Measurements from ENCODE around the gene ANKIB1. TPM values are rescaled to one million over a fixed set of nuclear protein-coding genes. Genes with fewer than 3 reads are reported as not detected.
A peak's percentile ranks its signal among the peaks of the same experiment; 100 is the strongest.

ANKIB1 gene
- total RNA-seq, 1 experiment from 2014 or later = 57.2 TPM

DNA sequence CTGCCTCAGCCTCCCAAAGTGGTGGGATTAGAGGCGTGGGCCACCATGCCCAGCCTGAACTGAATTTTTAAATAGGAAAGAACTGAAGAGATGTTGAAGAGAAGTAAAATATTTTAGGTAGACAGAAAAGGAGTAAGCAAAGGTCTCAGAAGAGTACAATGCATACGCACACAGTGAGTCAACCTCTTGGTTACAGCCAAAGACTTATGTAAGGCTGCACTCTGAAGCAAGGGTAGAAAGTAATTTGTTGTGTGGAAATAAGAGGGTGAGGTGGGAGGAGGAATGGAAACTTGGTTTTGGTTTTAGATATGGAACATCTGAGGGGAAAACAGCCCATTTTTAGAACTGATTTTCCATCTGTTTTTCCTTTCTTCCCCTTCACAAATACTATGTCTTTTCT, 17.7 kb upstream of the ANKIB1 start:
- Mint-ChIP-seq H3K27ac (ENCODE audit: unreplicated experiment) (no peak overlapping the region), H3K36me3 (ENCODE audit: insufficient read depth, unreplicated experiment) (peaks cover 57% of the 10 kb centered on the region), H3K9me3 (ENCODE audit: unreplicated experiment) (no peaks in the 10 kb centered on the region), H3K4me3 (ENCODE audit: unreplicated experiment) (no peak overlapping the region), H3K4me1 (ENCODE audit: low read depth, unreplicated experiment) (no peaks in the 10 kb centered on the region), H3K27me3 (ENCODE audit: insufficient read depth, unreplicated experiment) (no peaks in the 10 kb centered on the region)
- Histone ChIP-seq H3K4me3 (ENCODE audit: low read depth, low read length) (no peak overlapping the region), H3K27me3 (replicated peaks; ENCODE audit: control insufficient read depth, insufficient read depth, low read length) (no peaks in the 10 kb centered on the region), H3K36me3 (ENCODE audit: control insufficient read depth, insufficient read depth, low read length) (no peaks in the 10 kb centered on the region; the same call in 1 of the 2 replicates), H3K4me1 (no peaks in the 10 kb centered on the region), H3K9me3 (no peaks in the 10 kb centered on the region)
- BruUV-seq (replicated peaks) = no TSS peak
- ChIA-PET POLR2A (no interaction called here), CTCF (no interaction called here)
- TF ChIP-seq, protein P1, sequence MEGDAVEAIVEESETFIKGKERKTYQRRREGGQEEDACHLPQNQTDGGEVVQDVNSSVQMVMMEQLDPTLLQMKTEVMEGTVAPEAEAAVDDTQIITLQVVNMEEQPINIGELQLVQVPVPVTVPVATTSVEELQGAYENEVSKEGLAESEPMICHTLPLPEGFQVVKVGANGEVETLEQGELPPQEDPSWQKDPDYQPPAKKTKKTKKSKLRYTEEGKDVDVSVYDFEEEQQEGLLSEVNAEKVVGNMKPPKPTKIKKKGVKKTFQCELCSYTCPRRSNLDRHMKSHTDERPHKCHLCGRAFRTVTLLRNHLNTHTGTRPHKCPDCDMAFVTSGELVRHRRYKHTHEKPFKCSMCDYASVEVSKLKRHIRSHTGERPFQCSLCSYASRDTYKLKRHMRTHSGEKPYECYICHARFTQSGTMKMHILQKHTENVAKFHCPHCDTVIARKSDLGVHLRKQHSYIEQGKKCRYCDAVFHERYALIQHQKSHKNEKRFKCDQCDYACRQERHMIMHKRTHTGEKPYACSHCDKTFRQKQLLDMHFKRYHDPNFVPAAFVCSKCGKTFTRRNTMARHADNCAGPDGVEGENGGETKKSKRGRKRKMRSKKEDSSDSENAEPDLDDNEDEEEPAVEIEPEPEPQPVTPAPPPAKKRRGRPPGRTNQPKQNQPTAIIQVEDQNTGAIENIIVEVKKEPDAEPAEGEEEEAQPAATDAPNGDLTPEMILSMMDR (IDR thresholded peaks at IDR 0.05; ENCODE audit: insufficient read depth in 1 of 2, low read depth in 1 of 2, low read length in 1 of 2, severe bottlenecking in 1 of 2, unreplicated experiment in 1 of 2) = no peak
- intact Hi-C loops (cut with micrococcal nuclease; ENCODE audit: unreplicated experiment) = no loop called here
- DNase-seq = no peak

DNA sequence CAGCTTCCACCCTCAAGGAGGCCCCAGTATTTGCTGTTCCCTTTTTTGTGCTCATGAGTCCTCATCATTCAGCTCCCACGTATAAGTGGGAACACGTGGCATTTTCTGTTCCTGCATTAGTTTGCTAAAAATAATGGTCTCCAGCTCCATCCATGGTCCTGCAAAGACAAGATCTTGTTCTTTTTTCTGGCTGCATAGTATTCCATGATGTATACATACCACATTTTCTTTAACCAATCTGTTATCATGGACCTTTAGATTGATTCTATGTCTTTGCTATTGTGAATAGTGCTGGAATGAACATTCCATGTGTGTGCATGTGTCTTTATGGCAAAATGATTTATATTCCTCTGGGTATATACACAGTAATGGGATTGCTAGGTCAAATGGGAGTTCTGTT, 17.0 kb upstream of the ANKIB1 start:
- H3K4me1 Mint-ChIP-seq (ENCODE audit: low read depth, unreplicated experiment) = no peaks in the 10 kb centered on the region
- Histone ChIP-seq H3K36me3 (ENCODE audit: control insufficient read depth, insufficient read depth, low read length) (no peaks in the 10 kb centered on the region; the same call in 1 of the 2 replicates), H3K4me1 (no peaks in the 10 kb centered on the region), H3K9me3 (no peaks in the 10 kb centered on the region), H3K4me3 (ENCODE audit: low read depth, low read length) (no peak overlapping the region), H3K27me3 (replicated peaks; ENCODE audit: control insufficient read depth, insufficient read depth, low read length) (no peaks in the 10 kb centered on the region)
- no peak overlapping the region for H3K4me3 Mint-ChIP-seq (ENCODE audit: unreplicated experiment)
- intact Hi-C loops (cut with micrococcal nuclease; ENCODE audit: unreplicated experiment) = no loop called here
- TF ChIP-seq, protein P1 (IDR thresholded peaks at IDR 0.05; ENCODE audit: insufficient read depth in 1 of 2, low read depth in 1 of 2, low read length in 1 of 2, severe bottlenecking in 1 of 2, unreplicated experiment in 1 of 2) = no peak
- DNase-seq = no peak
- BruUV-seq (replicated peaks) = TSS peak; percentile 12
- ChIA-PET POLR2A (no interaction called here), CTCF (no interaction called here)
- no peaks in the 10 kb centered on the region for H3K9me3 Mint-ChIP-seq (ENCODE audit: unreplicated experiment)
- H3K27me3 Mint-ChIP-seq (ENCODE audit: insufficient read depth, unreplicated experiment) = no peaks in the 10 kb centered on the region
- H3K27ac Mint-ChIP-seq (ENCODE audit: unreplicated experiment) = no peak overlapping the region
- H3K36me3 Mint-ChIP-seq (ENCODE audit: insufficient read depth, unreplicated experiment) = peaks cover 63% of the 10 kb centered on the region

DNA sequence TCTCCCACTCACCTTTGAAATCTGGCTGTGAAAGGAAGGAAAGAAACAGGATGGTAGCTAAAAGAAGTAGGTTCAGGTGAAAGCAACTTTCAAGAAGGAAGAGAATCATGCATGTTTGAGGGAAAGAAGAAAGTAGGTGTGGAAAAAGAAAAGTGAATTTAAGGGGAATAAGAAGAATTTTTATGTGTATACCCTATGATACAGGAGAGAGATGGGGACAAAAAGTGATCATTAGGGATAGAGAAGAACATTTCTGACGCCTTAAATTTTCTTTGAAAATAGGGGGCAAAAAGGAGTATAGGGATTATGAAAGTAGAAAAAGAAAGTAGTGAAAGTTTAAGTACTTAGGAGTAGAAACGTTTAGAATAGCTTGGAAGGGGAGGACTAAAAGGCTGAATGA, 15.2 kb upstream of the ANKIB1 start:
- Mint-ChIP-seq H3K4me3 (ENCODE audit: unreplicated experiment) (no peak overlapping the region), H3K27me3 (ENCODE audit: insufficient read depth, unreplicated experiment) (no peaks in the 10 kb centered on the region), H3K27ac (ENCODE audit: unreplicated experiment) (no peak overlapping the region), H3K9me3 (ENCODE audit: unreplicated experiment) (no peaks in the 10 kb centered on the region), H3K36me3 (ENCODE audit: insufficient read depth, unreplicated experiment) (peaks cover 64% of the 10 kb centered on the region), H3K4me1 (ENCODE audit: low read depth, unreplicated experiment) (no peaks in the 10 kb centered on the region)
- no peaks in the 10 kb centered on the region for H3K9me3 ChIP-seq
- no peaks in the 10 kb centered on the region; the same call in 1 of the 2 replicates for H3K36me3 ChIP-seq (ENCODE audit: control insufficient read depth, insufficient read depth, low read length)
- BruUV-seq (replicated peaks) = no TSS peak
- CTCF ChIA-PET = no interaction called here
- POLR2A ChIA-PET = no interaction called here
- TF ChIP-seq, protein P1 (IDR thresholded peaks at IDR 0.05; ENCODE audit: insufficient read depth in 1 of 2, low read depth in 1 of 2, low read length in 1 of 2, severe bottlenecking in 1 of 2, unreplicated experiment in 1 of 2) = no peak
- no peak overlapping the region for H3K4me3 ChIP-seq (ENCODE audit: low read depth, low read length)
- H3K27me3 ChIP-seq (replicated peaks; ENCODE audit: control insufficient read depth, insufficient read depth, low read length) = no peaks in the 10 kb centered on the region
- H3K4me1 ChIP-seq = no peaks in the 10 kb centered on the region
- no peak for DNase-seq
- intact Hi-C loops (cut with micrococcal nuclease; ENCODE audit: unreplicated experiment) = no loop called here

All from Caco-2 (cell line).